HAP-1 (cell line): ENCODE results near the gene TNFRSF14.

Source experiments
- DNase-seq, 2 experiments: peaks; one replicate each; pipeline ENCODE4 v3.0.0-alpha.2; 2016 to 2020; ENCODE audit warnings: low spot score in 2 of 2
- H3K27me3 ChIP-seq: fragments of 250-450 bp; sonication (Bioruptor Pico); 2 replicates; pipeline ENCODE4 v1.5.1; 2020; ENCODE audit warnings: low read depth, mild to moderate bottlenecking, moderate library complexity
- H3K36me3 ChIP-seq: fragments of 250-450 bp; sonication (Bioruptor Pico); replicated peaks from 2 replicates; pipeline ENCODE4 v1.5.1; 2020; ENCODE audit warnings: mild to moderate bottlenecking
- H3K4me1 ChIP-seq: fragments of 250-450 bp; sonication (Bioruptor Pico); 2 replicates; pipeline ENCODE4 v1.5.1; 2020; ENCODE audit warnings: mild to moderate bottlenecking
- H3K4me3 ChIP-seq: fragments of 250-450 bp; sonication (Bioruptor Pico); 2 replicates; pipeline ENCODE4 v1.5.1; 2020; ENCODE audit warnings: mild to moderate bottlenecking, moderate library complexity
- H3K9me3 ChIP-seq: fragments of 250-450 bp; sonication (Bioruptor Pico); 2 replicates; pipeline ENCODE4 v1.5.1; 2020; ENCODE audit warnings: mild to moderate bottlenecking, moderate library complexity
- in situ Hi-C: fragments of 300-500 bp; cut with MboI; formaldehyde crosslinking; loops from 3 replicates; pipeline ENCODE4 v1.14.3; 2020; ENCODE audit warnings: low sequenced_read_pairs, inconsistent platforms, mixed read lengths

TNFRSF14 gene

GRCh38 chr1:2557482-2558400 lies 1.6 kb downstream of the TNFRSF14 start:
- in situ Hi-C loops: no loop called here

GRCh38 chr1:2558420-2558819 lies 2.2 kb downstream of the TNFRSF14 start:
- no peak overlapping the region for H3K4me3 ChIP-seq
- no peaks in the 10 kb centered on the region for H3K9me3 ChIP-seq
- in situ Hi-C loops: no loop called here
- DNase-seq: no peak
- no peaks in the 10 kb centered on the region for H3K36me3 ChIP-seq
- H3K27me3 ChIP-seq: no peaks in the 10 kb centered on the region
- no peaks in the 10 kb centered on the region for H3K4me1 ChIP-seq

More at GRCh38 chr1:2557482-2558400, 1.6 kb downstream of the TNFRSF14 start:
- no peaks in the 10 kb centered on the region for H3K36me3 ChIP-seq
- H3K4me3 ChIP-seq: no peak overlapping the region
- H3K27me3 ChIP-seq: no peaks in the 10 kb centered on the region
- no peaks in the 10 kb centered on the region for H3K4me1 ChIP-seq
- H3K9me3 ChIP-seq: no peaks in the 10 kb centered on the region
- no peak for DNase-seq

GRCh38 chr1:2558861-2559260 lies 2.7 kb downstream of the TNFRSF14 start:
- H3K4me1 ChIP-seq: no peaks in the 10 kb centered on the region
- H3K27me3 ChIP-seq: no peaks in the 10 kb centered on the region
- H3K36me3 ChIP-seq: no peaks in the 10 kb centered on the region
- no peak for DNase-seq
- H3K4me3 ChIP-seq: no peak overlapping the region
- in situ Hi-C loops: no loop called here
- H3K9me3 ChIP-seq: no peaks in the 10 kb centered on the region

GRCh38 chr1:2559509-2560298 lies 3.5 kb downstream of the TNFRSF14 start:
- in situ Hi-C loops: no loop called here
- H3K9me3 ChIP-seq: no peaks in the 10 kb centered on the region
- no peak overlapping the region for H3K4me3 ChIP-seq
- no peak for DNase-seq
- no peaks in the 10 kb centered on the region for H3K36me3 ChIP-seq
- no peaks in the 10 kb centered on the region for H3K4me1 ChIP-seq
- H3K27me3 ChIP-seq: no peaks in the 10 kb centered on the region

- no peak for DNase-seq
- in situ Hi-C loops: no loop called here
- H3K4me1 ChIP-seq: no peaks in the 10 kb centered on the region
- no peaks in the 10 kb centered on the region for H3K27me3 ChIP-seq
- H3K4me3 ChIP-seq: no peak overlapping the region
- H3K36me3 ChIP-seq: no peaks in the 10 kb centered on the region
- no peaks in the 10 kb centered on the region for H3K9me3 ChIP-seq
Observed at GRCh38 chr1:2560299-2561073, 4.3 kb downstream of the TNFRSF14 start.

- no peaks in the 10 kb centered on the region for H3K9me3 ChIP-seq
- no peaks in the 10 kb centered on the region for H3K27me3 ChIP-seq
- no peak overlapping the region for H3K4me3 ChIP-seq
- no peak for DNase-seq
- no peaks in the 10 kb centered on the region for H3K36me3 ChIP-seq
- H3K4me1 ChIP-seq: no peaks in the 10 kb centered on the region
- in situ Hi-C loops: no loop called here
Observed at GRCh38 chr1:2561446-2561845, 5.3 kb downstream of the TNFRSF14 start.

GRCh38 chr1:2561898-2562895 lies 6.0 kb downstream of the TNFRSF14 start:
- no peaks in the 10 kb centered on the region for H3K4me1 ChIP-seq
- in situ Hi-C loops: no loop called here
- H3K27me3 ChIP-seq: no peaks in the 10 kb centered on the region
- no peak overlapping the region for H3K4me3 ChIP-seq
- no peaks in the 10 kb centered on the region for H3K36me3 ChIP-seq
- DNase-seq: no peak
- no peaks in the 10 kb centered on the region for H3K9me3 ChIP-seq

GRCh38 chr1:2563205-2563604 lies 7.0 kb downstream of the TNFRSF14 start:
- Histone ChIP-seq H3K4me3 (no peak overlapping the region), H3K36me3 (no peaks in the 10 kb centered on the region), H3K9me3 (no peaks in the 10 kb centered on the region), H3K4me1 (no peaks in the 10 kb centered on the region), H3K27me3 (no peaks in the 10 kb centered on the region)
- in situ Hi-C loops: no loop called here
- no peak for DNase-seq

- no peaks in the 10 kb centered on the region for H3K4me1 ChIP-seq
- no peak overlapping the region for H3K4me3 ChIP-seq
- H3K36me3 ChIP-seq: no peaks in the 10 kb centered on the region
- no peaks in the 10 kb centered on the region for H3K9me3 ChIP-seq
- in situ Hi-C loops: no loop called here
- no peak for DNase-seq
- H3K27me3 ChIP-seq: no peaks in the 10 kb centered on the region
Observed at GRCh38 chr1:2564006-2564814, 8.0 kb downstream of the TNFRSF14 start.

- no peak for DNase-seq
- Histone ChIP-seq H3K9me3 (no peaks in the 10 kb centered on the region), H3K4me1 (no peaks in the 10 kb centered on the region), H3K4me3 (no peak overlapping the region), H3K36me3 (no peaks in the 10 kb centered on the region), H3K27me3 (no peaks in the 10 kb centered on the region)
- in situ Hi-C loops: no loop called here
Observed at GRCh38 chr1:2564815-2565374, 8.7 kb downstream of the TNFRSF14 start.

- H3K27me3 ChIP-seq: no peaks in the 10 kb centered on the region
- no peak overlapping the region for H3K4me3 ChIP-seq
- H3K4me1 ChIP-seq: no peaks in the 10 kb centered on the region
- H3K36me3 ChIP-seq: no peaks in the 10 kb centered on the region
- in situ Hi-C loops: no loop called here
- no peaks in the 10 kb centered on the region for H3K9me3 ChIP-seq
- no peak for DNase-seq
Observed at GRCh38 chr1:2566101-2567045, 10.2 kb downstream of the TNFRSF14 start.
